HG03108 (cell line): ENCODE measurements around the gene MTCH1.
"Not testable (repeated sequence)": the region's sequence is repeated elsewhere in the genome, so short reads cannot be mapped to it uniquely, and the experiment has no call there.

ENCODE experiments used
- ATAC-seq: cut with Tn5 transposase; IDR thresholded peaks from one replicate; pipeline ENCODE4 v1.9.1; 2021; ENCODE audit warnings: moderate library complexity; ENCODE audit not compliant: unreplicated experiment

MTCH1 gene

DNA sequence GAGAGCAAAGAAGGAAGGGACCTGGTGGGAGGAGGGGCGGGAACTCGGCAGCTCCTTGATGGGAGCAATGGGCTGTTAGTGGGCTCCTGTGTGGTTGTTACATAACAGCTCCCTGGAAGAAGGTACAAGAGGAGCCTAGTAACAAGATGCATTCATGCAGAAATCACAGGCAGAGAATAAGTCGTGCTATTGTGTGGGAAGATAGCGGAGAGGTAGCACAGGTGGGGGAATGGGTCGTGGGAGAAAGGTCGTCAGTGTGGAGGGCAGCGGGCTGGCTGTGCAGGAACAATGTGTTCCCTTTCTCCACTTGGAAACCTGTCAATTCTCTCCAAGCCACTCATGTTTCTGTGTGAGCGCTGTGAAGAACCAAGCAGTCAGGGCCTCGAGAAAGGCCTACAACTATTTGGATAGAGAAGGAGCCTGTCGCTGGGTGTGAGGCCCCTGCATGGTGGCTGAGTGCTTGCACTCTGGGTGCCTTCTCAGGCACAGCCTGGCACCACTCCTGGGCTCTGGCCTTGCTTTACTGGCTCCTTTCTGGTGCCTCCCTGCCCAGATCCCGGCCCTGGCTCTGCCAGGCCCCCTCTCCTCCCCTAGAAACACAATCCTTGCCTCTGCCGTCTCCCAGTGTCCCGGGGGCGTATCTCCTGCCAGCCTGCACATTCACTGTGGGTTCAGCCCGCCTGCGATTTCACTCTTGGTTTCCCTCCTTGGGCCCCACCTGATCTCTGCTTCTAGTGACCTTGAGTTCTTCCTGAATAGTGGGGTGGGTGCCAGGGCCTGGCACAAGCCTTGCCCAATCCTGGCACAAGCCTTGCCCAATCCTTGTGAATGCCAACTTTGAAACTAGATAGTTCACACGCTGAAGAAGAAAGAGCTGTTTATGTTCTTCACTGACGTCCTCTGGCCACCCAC is 12.1 kb upstream of the MTCH1 start:
- ATAC-seq, result no peak

DNA sequence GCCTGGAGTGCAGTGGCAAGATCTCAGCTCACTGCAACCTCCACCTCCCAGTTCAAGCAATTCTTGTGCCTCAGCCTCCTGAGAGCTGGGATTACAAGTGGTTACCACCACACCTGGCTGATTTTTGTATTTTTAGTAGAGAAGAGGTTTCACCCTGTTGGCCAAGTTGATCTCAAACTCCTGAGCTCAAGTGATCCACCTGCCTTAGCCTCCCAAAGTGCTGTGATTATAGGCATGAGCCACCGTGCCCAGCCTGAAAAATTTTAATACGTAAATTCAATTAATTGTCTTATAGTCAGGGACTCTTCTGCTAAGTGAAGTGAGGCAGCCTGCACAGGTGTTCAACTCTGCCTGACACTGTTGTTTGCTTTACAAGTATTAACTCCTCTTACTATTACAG is 4.4 kb upstream of the MTCH1 start:
- not testable (repeated sequence) for ATAC-seq

DNA sequence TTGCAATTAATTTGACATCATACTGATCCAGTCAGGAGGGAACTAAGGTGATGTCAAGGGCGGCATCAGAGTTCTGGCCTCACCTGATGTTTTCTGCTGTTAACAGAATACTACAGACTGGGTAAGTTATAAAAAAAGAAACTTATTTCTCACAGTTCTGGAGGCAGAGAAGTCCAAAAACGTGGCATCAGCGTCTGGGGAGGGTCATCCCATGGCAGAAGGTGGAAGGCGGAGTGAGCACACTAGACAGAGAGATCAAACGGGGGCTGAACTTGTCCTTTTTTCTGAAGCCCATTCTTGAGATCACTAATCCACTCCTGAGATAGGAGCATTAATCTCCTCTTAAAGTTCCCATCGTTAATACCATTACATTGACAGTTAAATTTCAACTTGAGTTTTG is 3.3 kb upstream of the MTCH1 start:
- no peak for ATAC-seq

DNA sequence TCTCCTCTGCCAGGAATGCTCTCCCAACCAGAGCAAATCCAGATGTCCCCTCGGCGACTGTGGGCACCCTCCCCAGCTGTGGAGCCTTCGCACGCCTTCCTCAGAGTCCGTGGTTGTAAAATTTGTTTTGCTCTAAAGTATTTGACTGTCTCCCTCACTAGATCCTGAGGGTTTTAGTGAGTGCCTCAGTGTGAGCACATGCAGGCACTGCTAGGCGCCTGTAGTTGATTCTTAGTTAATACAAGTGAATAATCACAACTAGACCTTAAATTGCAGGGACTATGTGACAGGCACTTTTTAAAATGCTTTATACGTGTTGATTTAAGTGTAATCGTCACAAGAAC is 680 bp upstream of the MTCH1 start:
- ATAC-seq, result peak; percentile 4

DNA sequence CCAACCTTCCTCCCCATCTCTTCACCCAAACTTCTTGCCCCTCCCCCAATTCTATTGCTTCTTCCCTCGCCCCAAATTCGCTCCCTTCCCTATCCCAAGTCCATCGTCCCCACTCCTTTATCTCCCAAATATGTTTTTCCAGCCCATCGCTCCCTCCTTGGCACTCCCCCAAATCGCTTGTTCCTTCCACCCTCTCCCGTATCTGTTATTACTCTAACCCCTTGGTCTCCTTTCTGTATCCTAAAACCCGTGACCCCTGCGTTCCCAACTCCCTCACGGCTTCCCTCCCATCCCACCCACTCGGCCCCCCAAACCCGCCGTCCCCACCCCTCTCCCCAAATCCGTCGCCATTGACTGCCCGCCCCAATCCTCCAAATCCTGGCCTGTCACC is 584 bp downstream of the MTCH1 start:
- ATAC-seq, result no peak

DNA sequence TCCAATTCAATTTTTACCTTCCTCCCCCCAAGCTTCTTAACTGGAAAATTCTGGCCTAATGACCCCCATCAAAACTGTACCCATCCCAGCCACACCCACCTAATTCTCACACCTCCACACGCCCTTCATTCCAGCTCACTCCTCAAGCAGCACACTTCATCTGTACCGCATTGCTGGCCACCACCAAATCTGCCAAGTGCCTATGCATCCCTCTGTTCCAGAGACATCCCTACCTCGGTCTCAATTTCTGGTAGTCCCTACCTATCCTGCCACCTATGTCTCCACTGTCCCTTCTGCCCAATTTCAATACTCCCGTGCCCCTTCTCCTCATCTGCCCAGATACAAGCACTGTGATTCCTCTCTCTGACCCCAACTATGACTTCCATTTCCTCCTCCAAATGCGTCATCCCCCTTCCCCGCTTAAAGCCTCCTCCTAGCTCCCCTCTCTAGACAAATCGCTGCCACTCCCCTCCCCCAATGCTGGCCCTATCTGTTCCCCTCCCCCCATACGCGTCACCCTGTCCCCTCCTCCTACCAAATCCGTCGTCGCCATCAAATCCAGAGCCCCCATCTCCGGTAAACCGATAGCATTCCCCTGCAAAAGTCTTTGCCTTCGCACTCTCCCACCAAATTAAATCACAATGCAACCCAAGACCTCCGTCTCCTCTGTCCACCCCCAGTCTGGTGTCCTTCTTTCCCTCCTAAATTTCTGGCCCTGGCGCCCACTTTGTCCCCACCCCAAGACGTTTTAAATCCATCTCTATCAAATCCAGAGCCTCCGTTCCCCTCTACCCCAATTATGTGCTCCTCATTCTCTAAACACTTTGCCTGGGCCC is 1.2 kb downstream of the MTCH1 start:
- no peak for ATAC-seq

- no peak for ATAC-seq
These were observed 2.5 kb downstream of the MTCH1 start for GRCh38 chr6:36983538-36983937.

- no peak for ATAC-seq
These were observed 4.9 kb downstream of the MTCH1 start for GRCh38 chr6:36980876-36981619.

DNA sequence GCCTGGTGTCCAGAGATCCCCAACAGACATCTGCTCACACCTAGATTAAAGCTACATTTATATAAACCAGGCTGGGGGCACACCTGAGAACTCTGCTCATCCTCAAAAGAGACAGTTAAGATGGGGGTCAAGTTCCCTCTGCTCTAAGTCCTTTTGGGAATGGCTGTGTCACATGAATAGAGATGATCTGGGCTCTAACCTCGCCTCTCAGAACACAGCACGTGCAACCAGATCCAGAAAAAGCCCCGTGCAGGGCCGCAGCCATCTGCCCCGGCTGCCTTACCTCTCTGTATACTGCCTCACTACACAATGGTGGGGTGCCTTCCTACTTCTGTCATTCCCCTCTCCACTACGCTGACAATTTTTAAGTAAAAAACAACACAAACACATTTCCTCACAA is 5.9 kb downstream of the MTCH1 start:
- ATAC-seq, result no peak

DNA sequence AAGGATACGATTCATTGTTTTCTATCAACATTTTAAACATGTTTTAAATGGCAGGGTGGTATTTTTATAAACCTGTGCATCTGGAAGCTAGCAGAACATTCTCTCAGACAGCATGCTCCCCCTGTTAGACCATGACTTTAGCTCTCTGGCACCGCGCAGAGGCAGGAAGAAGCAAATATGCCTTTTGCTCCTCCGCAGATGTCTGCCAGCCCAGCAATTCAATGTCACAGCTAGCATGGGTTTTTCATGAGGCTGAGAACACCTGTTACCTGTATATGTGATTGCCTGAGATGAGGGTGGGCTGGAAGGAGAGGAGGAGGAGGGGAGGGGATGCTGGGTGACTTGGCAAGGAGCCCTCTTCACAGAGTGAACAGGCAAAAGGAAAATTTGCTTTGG is 6.7 kb downstream of the MTCH1 start:
- ATAC-seq, result no peak

DNA sequence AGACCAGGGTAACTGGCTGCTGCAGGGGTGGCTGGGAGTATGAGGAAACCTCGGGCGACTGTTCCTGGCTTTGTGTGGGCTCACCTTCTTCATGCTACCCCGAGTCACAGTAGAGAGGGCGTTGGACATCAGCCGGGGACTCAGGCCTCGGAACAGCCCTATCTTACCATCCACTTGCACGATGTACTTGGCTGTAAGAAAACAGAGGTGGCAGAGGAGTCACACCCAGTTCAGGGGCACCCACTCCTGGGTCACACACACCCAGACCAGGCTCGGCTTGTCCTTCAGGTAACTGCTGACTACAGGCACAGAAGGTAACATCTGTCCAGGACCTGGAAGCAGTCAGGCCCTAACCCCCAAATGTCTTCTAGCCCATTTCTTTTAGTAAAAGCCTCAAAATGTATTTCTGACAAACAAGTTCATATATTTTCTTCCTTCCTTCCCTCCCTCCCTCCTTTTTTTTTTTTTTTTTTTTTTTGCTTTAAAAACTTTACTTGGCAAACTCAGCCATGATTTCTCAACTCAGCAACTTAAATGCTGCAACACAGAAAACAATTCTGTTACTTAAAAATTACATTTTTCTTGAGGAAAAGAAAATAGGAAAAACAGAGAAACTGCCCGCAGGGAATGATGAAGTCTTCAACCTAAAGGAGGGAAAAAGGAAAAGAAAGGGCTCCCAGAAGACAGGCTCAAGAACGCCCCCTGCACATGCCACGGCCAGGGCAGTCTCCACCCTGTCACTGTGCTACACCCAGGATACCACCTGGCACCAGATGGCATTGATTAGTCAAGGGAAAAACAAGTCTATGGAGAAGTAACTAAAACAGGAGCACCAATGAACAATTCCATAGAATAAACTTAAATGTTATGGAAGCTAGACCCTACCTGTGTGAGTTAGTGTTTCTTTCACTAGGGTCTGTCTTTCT is 7.3 kb downstream of the MTCH1 start:
- ATAC-seq, result no peak

- no peak for ATAC-seq
These were observed 8.5 kb downstream of the MTCH1 start for GRCh38 chr6:36977470-36977941.

DNA sequence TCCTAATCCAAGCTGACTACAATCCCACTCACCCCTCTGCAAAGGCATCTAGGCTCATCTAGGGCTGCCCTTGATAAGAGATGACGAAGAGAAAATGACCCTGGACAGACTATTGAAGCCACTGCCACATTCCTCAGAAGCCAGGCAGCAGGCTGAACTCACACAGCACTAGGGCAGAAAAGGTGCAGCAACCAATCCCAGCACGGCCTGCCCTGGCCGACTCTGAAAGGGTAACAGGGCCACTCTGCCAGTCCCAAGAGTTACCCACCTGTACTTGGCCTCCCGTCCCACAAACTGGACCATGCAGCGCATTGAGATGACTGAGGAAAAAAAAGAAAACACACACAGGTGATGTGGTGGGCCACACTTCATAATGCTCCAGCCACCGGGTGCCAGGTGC is 9.1 kb downstream of the MTCH1 start:
- no peak for ATAC-seq

GRCh38 chr6:36976509-36976908 is 9.5 kb downstream of the MTCH1 start:
- no peak for ATAC-seq

GRCh38 chr6:36976007-36976264 is 10.1 kb downstream of the MTCH1 start:
- ATAC-seq, result no peak

DNA sequence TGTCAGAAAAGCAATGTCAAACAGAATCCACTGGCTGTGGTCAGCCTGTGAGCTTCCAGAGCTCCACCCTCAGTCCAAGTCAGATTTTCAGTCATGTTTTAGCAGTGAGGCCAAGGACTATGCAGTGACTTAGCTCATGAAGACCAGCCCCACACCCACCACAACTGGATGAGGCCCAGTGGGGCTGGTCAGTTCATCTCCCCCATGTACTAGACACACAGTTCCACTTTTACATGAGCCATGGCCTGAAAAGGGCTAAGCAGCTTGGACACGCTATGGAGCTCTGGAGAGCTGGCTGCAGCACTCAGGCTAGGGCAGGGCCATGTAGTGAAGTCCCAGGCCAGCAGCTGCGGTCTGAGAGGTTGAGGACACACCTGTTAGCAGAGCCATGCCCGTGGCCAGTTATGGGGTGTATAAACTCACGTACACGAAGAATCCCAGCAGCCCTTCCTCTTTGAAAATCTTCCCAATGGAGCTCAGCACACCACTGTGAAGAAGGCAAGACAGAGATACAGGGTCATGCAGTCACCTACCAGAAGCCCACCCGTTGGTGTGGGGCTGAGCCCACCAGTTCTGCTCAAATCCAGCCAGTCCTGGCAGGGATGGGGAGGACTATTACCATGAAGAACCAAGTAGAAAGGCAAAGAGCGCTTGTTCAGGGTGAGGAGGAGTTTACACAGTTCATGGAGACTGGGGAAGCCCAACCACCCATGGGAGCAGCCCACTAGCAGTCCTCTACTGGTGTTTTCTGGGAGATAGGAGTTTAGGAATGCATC is 10.6 kb downstream of the MTCH1 start:
- no peak for ATAC-seq

GRCh38 chr6:36973647-36974046 is 12.3 kb downstream of the MTCH1 start:
- no peak for ATAC-seq

DNA sequence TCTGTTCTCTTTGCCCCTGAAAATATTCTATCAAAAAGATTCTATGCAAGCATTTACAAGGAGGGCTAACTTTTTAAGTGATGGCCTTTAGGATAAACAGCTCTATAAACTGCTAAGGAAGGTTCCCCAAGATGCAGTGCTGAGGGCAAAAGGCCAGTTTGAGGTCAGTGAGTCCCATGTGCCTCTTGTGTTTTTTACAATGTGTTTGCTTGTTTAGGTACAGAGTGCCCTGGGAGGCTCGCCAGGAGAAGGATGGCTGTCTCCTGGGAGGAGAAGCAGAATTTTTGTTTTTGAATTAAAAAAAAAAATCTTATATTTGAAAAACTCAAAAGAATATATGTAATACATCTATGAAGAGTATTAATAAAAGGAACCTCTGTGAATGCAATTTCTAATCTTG is 12.8 kb downstream of the MTCH1 start:
- ATAC-seq, result no peak

GRCh38 chr6:36971921-36972673 is 13.9 kb downstream of the MTCH1 start:
- no peak for ATAC-seq
